Activated CD4-positive, alpha-beta memory T cell treated with anti-CD3 and anti-CD28 coated beads, Interleukin-2, amount 10 ng/mL, durations not matched to agents 7 days and 5 days (primary cell): ENCODE data around the gene RHOBTB3. TPM values are rescaled to one million over a fixed set of nuclear protein-coding genes. Genes with fewer than 3 reads are reported as not detected.

Source experiments
- CTCF ChIA-PET: fragments of 350-600 bp; sonication (Branson Sonifier 250); formaldehyde crosslinking; loops from one replicate; lab custom pipeline; 2021; ENCODE audit warnings: antibody characterized with exemption, inconsistent platforms; lab: Charles Lee
- POLR2A ChIA-PET: fragments of 350-600 bp; sonication (Branson Sonifier 250); formaldehyde crosslinking; loops from one replicate; lab custom pipeline; 2021; ENCODE audit warnings: antibody characterized with exemption; lab: Charles Lee
- DNase-seq: peaks from one replicate; pipeline ENCODE4 v3.0.0-alpha.2; 2020
- H3K27ac Mint-ChIP-seq: one replicate; pipeline ENCODE4 v1.8.0; 2021; ENCODE audit warnings: mild to moderate bottlenecking, mixed read lengths
- H3K27me3 Mint-ChIP-seq: one replicate; pipeline ENCODE4 v1.8.0; 2021; ENCODE audit warnings: mixed read lengths
- H3K36me3 Mint-ChIP-seq: one replicate; pipeline ENCODE4 v1.8.0; 2021; ENCODE audit warnings: low read depth, mixed read lengths
- H3K4me1 Mint-ChIP-seq: one replicate; pipeline ENCODE4 v1.8.0; 2021; ENCODE audit warnings: mixed read lengths
- H3K4me3 Mint-ChIP-seq: one replicate; pipeline ENCODE4 v1.8.0; 2021; ENCODE audit warnings: mild to moderate bottlenecking, mixed read lengths
- H3K9me3 Mint-ChIP-seq: one replicate; pipeline ENCODE4 v1.8.0; 2021; ENCODE audit warnings: mixed read lengths
- total RNA-seq, 2 experiments: library from RNA; stranded (reverse); gene quantifications; one replicate each; pipeline ENCODE4 v1.2.3, GENCODE V29; 2021

Gene RHOBTB3
- total RNA-seq, 2 experiments from 2014 or later: 0.15 TPM; not detected in 1

GRCh38 chr5:95770830-95771708 is 39.9 kb downstream of the RHOBTB3 start:
- H3K4me3 Mint-ChIP-seq: no peak overlapping the region
- POLR2A ChIA-PET: interaction anchor here (1.2 kb wide), 1 partner anchor 10 kb away, joined by 5 read pairs; no protein-coding TSS in a partner anchor
- no peaks in the 10 kb centered on the region for H3K9me3 Mint-ChIP-seq
- no peak overlapping the region for H3K27ac Mint-ChIP-seq
- H3K36me3 Mint-ChIP-seq: no peaks in the 10 kb centered on the region
- CTCF ChIA-PET: interaction anchor here (0.5 to 3.0 kb wide), 3 partner anchors 11 to 77 kb away, joined by 4 to 26 read pairs (median 9); no protein-coding TSS in a partner anchor
- no peak for DNase-seq
- peaks cover 2% of the 10 kb centered on the region for H3K4me1 Mint-ChIP-seq
- H3K27me3 Mint-ChIP-seq: peaks cover 9% of the 10 kb centered on the region

- Mint-ChIP-seq H3K27ac (no peak overlapping the region), H3K27me3 (peaks cover 9% of the 10 kb centered on the region), H3K36me3 (no peaks in the 10 kb centered on the region), H3K4me3 (no peak overlapping the region), H3K9me3 (no peaks in the 10 kb centered on the region), H3K4me1 (peaks cover 2% of the 10 kb centered on the region)
- no peak for DNase-seq
- ChIA-PET POLR2A (interaction anchor here (1.2 kb wide), 1 partner anchor 11 kb away, joined by 5 read pairs; no protein-coding TSS in a partner anchor), CTCF (interaction anchor here (0.6 to 3.0 kb wide), 2 partner anchors 10 to 72 kb away, joined by 3 to 26 read pairs; no protein-coding TSS in a partner anchor)
Observed at GRCh38 chr5:95771892-95772291, 40.8 kb downstream of the RHOBTB3 start.

GRCh38 chr5:95773335-95774059 is 42.4 kb downstream of the RHOBTB3 start:
- ChIA-PET CTCF (interaction anchor here (1.0 kb wide), 1 partner anchor 8 kb away, joined by 4 read pairs; no protein-coding TSS in a partner anchor), POLR2A (no interaction called here)
- Mint-ChIP-seq H3K4me3 (no peak overlapping the region), H3K36me3 (no peaks in the 10 kb centered on the region), H3K9me3 (no peaks in the 10 kb centered on the region), H3K4me1 (peaks cover 3% of the 10 kb centered on the region), H3K27ac (no peak overlapping the region), H3K27me3 (peaks cover 9% of the 10 kb centered on the region)
- no peak for DNase-seq

DNA sequence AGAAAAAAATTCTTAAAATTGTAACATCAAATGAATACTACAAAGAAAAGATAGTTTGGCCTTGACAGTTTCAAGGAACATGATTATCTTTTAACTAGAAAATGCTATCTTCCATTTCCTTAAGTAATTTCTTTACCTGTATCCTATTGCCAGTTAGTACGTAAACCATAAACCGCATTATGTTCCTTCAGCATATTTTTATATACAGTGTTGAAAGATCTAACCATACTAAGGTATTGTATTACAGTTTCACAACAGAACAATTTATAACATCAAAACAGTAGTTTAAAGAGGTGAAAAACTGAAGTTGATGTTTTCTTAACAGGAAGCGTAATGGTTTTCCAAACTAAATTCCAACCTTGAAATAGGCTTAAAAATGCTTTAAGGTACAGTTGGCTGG is 46.3 kb downstream of the RHOBTB3 start:
- peaks cover 29% of the 10 kb centered on the region for H3K4me1 Mint-ChIP-seq
- no peaks in the 10 kb centered on the region for H3K9me3 Mint-ChIP-seq
- H3K4me3 Mint-ChIP-seq: no peak overlapping the region
- no peak overlapping the region for H3K27ac Mint-ChIP-seq
- H3K27me3 Mint-ChIP-seq: peaks cover 3% of the 10 kb centered on the region
- CTCF ChIA-PET: no interaction called here
- H3K36me3 Mint-ChIP-seq: no peaks in the 10 kb centered on the region
- no peak for DNase-seq
- POLR2A ChIA-PET: no interaction called here

GRCh38 chr5:95778713-95779436 is 47.7 kb downstream of the RHOBTB3 start:
- POLR2A ChIA-PET: interaction anchor here (0.8 kb wide), 2 partner anchors 42 to 44 kb away, joined by 3 read pairs; partner anchors contain the start of gene GLRX
- no peaks in the 10 kb centered on the region for H3K9me3 Mint-ChIP-seq

GRCh38 chr5:95779611-95780010 is 48.5 kb downstream of the RHOBTB3 start:
- Mint-ChIP-seq H3K4me1 (peaks cover 27% of the 10 kb centered on the region), H3K4me3 (no peak overlapping the region), H3K27me3 (no peaks in the 10 kb centered on the region), H3K36me3 (no peaks in the 10 kb centered on the region), H3K9me3 (no peaks in the 10 kb centered on the region), H3K27ac (no peak overlapping the region)
- ChIA-PET POLR2A (interaction anchor here (0.8 kb wide), 1 partner anchor 43 kb away, joined by 3 read pairs; the partner anchor contains the start of gene GLRX), CTCF (interaction anchor here (0.9 to 9.8 kb wide), 10 partner anchors 9 to 132 kb away, joined by 3 to 354 read pairs (median 6); partner anchors contain the start of genes GLRX and RFESD)
- DNase-seq: no peak

More at GRCh38 chr5:95778713-95779436, 47.7 kb downstream of the RHOBTB3 start:
- Mint-ChIP-seq H3K4me3 (no peak overlapping the region), H3K27me3 (peaks cover under 1% of the 10 kb centered on the region), H3K4me1 (peaks cover 27% of the 10 kb centered on the region), H3K27ac (peak overlapping the region; percentile 23), H3K36me3 (no peaks in the 10 kb centered on the region)
- CTCF ChIA-PET: interaction anchor here (0.7 to 9.8 kb wide), 11 partner anchors 9 to 132 kb away, joined by 3 to 354 read pairs (median 6); partner anchors contain the start of genes GLRX and RFESD
- DNase-seq: no peak

- ChIA-PET CTCF (interaction anchor here (0.6 to 9.8 kb wide), 43 partner anchors 10 to 562 kb away, joined by 3 to 354 read pairs (median 7); partner anchors contain the start of genes GLRX and RFESD), POLR2A (interaction anchor here (0.6 to 1.9 kb wide), 6 partner anchors 51 to 117 kb away, joined by 3 to 9 read pairs (median 4); no protein-coding TSS in a partner anchor)
- no peak overlapping the region for H3K27ac Mint-ChIP-seq
- H3K27me3 Mint-ChIP-seq: no peaks in the 10 kb centered on the region
- H3K4me1 Mint-ChIP-seq: peaks cover 27% of the 10 kb centered on the region
- H3K4me3 Mint-ChIP-seq: no peak overlapping the region
- H3K36me3 Mint-ChIP-seq: no peaks in the 10 kb centered on the region
- DNase-seq: no peak
- H3K9me3 Mint-ChIP-seq: no peaks in the 10 kb centered on the region
Observed at GRCh38 chr5:95780597-95780996, 49.5 kb downstream of the RHOBTB3 start.

- DNase-seq: peak; percentile 75
- ChIA-PET CTCF (interaction anchor here (0.6 to 9.8 kb wide), 51 partner anchors 8 to 564 kb away, joined by 3 to 354 read pairs (median 6); partner anchors contain the start of genes GLRX and RFESD), POLR2A (interaction anchor here (0.6 to 1.9 kb wide), 10 partner anchors 27 to 117 kb away, joined by 3 to 9 read pairs (median 4); no protein-coding TSS in a partner anchor)
- Mint-ChIP-seq H3K4me1 (peaks cover 27% of the 10 kb centered on the region), H3K9me3 (no peaks in the 10 kb centered on the region), H3K27me3 (no peaks in the 10 kb centered on the region), H3K36me3 (no peaks in the 10 kb centered on the region), H3K27ac (no peak overlapping the region), H3K4me3 (peak overlapping the region; percentile 34)
Observed at GRCh38 chr5:95781101-95781583, 50.0 kb downstream of the RHOBTB3 start.

- H3K9me3 Mint-ChIP-seq: no peaks in the 10 kb centered on the region
- H3K4me1 Mint-ChIP-seq: peaks cover 27% of the 10 kb centered on the region
- H3K4me3 Mint-ChIP-seq: no peak overlapping the region
- no peak overlapping the region for H3K27ac Mint-ChIP-seq
- ChIA-PET POLR2A (interaction anchor here (0.9 to 1.9 kb wide), 5 partner anchors 26 to 68 kb away, joined by 3 to 9 read pairs (median 6); no protein-coding TSS in a partner anchor), CTCF (interaction anchor here (0.7 to 9.8 kb wide), 41 partner anchors 9 to 563 kb away, joined by 3 to 354 read pairs (median 7); partner anchors contain the start of genes GLRX and RFESD)
- H3K36me3 Mint-ChIP-seq: no peaks in the 10 kb centered on the region
- no peak for DNase-seq
- no peaks in the 10 kb centered on the region for H3K27me3 Mint-ChIP-seq
Observed at GRCh38 chr5:95782181-95782580, 51.0 kb downstream of the RHOBTB3 start.

DNA sequence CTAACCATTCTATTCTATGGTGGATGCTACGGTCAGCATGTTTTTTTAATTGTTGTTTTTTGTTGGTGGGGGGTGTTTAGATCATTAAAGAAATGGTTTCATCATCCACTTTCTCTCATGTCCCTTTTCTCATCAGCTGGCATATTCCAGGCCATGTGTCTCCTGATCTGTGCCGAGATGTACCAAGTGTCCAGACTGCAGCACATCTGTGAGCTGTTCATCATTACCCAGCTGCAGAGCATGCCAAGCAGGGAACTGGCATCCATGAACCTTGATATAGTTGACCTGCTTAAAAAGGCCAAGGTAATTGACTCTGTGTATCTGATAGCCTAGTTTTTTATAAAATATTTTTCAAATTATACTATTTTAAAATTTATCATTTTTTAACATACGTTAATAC is 52.5 kb downstream of the RHOBTB3 start:
- CTCF ChIA-PET: interaction anchor here (0.6 to 9.8 kb wide), 10 partner anchors 13 to 142 kb away, joined by 3 to 354 read pairs (median 6); partner anchors contain the start of gene GLRX
- H3K36me3 Mint-ChIP-seq: no peaks in the 10 kb centered on the region
- no peak overlapping the region for H3K27ac Mint-ChIP-seq

More for the DNA sequence above, 52.5 kb downstream of the RHOBTB3 start:
- Mint-ChIP-seq H3K4me1 (peaks cover 25% of the 10 kb centered on the region), H3K27me3 (no peaks in the 10 kb centered on the region), H3K9me3 (no peaks in the 10 kb centered on the region), H3K4me3 (no peak overlapping the region)
- DNase-seq: no peak
- POLR2A ChIA-PET: interaction anchor here (0.9 kb wide), 1 partner anchor 26 kb away, joined by 4 read pairs; no protein-coding TSS in a partner anchor
